Upper lobe of left lung (tissue), 4 donors: ENCODE data around the gene SUN1.

ENCODE experiments used
- EP300 ChIP-seq, 4 donors: sonication (generic); formaldehyde crosslinking; IDR thresholded peaks; one replicate each; pipeline ENCODE4 v1.5.1; 2017; ENCODE audit warnings: antibody characterized with exemption in 4 of 4, control low read depth in 2 of 4
- POLR2A ChIP-seq, 4 donors: fragments of 450-650 bp; IDR thresholded peaks; one replicate each; pipeline ENCODE4 v1.5.1; 2016 to 2017; ENCODE audit warnings: antibody characterized with exemption in 4 of 4, mild to moderate bottlenecking in 2 of 4
- POLR2AphosphoS5 ChIP-seq, 2 donors: sonication (generic); formaldehyde crosslinking; IDR thresholded peaks; one replicate each; pipeline ENCODE4 v1.5.1; 2017; ENCODE audit warnings: antibody characterized with exemption in 2 of 2
- TF ChIP-seq, protein P1 (sequence below), 6 experiments: fragments of 450-650 bp in 4 of 6; fragments of 200-600 bp in 2 of 6; sonication (generic) in 2 of 6; IDR thresholded peaks; one replicate each; pipeline ENCODE4 v1.5.1; 2016 to 2019; ENCODE audit warnings: antibody characterized with exemption in 6 of 6

DNA sequence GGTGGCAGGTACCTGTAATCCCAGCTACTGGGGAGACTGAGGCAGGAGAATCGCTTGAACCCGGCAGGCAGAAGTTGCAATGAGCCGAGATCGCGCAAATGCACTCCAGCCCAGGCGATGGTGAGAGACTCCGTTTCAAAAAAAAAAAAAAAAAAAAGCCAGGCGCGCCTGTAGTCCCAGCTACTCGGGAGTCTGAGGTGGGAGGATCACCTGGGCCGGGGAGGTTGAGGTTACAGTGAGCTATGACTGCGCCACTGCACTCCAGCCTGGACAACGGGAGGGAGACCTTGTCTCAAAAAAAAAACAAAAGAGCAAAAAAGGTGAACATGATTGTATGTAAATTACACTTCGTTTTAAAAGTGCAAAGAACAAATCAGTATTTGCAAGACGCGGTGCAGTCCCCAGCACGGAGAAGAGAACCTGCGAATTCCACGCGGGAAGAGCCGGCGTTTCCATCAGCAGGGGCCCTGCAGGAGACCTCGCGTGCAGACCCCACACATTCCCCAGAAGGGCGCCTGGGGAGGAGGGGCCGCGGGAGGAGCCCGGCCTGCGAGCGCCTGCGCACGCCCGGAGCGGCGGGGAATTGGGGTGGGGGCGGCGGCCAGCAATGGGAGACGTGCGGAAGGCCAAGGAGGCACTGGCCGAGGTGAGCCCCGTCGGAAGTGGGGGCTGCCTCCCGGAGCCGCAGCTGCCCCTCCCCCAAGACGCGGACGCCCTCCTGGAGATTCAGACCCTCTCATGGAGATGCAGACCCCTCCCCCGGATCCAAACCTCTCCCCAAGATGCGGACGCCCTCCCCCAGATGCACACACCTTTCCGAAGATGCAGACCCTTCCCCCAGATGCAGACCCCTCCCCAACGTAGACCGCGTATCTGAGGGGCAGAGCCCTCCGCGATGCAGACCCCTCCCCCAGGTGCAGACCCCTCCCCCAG lies 16.7 kb upstream of the SUN1 start:
- no peak for TF ChIP-seq POLR2A (IDR thresholded peaks at IDR 0.05)
- TF ChIP-seq, protein P1, sequence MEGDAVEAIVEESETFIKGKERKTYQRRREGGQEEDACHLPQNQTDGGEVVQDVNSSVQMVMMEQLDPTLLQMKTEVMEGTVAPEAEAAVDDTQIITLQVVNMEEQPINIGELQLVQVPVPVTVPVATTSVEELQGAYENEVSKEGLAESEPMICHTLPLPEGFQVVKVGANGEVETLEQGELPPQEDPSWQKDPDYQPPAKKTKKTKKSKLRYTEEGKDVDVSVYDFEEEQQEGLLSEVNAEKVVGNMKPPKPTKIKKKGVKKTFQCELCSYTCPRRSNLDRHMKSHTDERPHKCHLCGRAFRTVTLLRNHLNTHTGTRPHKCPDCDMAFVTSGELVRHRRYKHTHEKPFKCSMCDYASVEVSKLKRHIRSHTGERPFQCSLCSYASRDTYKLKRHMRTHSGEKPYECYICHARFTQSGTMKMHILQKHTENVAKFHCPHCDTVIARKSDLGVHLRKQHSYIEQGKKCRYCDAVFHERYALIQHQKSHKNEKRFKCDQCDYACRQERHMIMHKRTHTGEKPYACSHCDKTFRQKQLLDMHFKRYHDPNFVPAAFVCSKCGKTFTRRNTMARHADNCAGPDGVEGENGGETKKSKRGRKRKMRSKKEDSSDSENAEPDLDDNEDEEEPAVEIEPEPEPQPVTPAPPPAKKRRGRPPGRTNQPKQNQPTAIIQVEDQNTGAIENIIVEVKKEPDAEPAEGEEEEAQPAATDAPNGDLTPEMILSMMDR (IDR thresholded peaks at IDR 0.05) = no peak
- no peak for TF ChIP-seq POLR2AphosphoS5 (IDR thresholded peaks at IDR 0.05)
- TF ChIP-seq EP300 (IDR thresholded peaks at IDR 0.05) = no peak
